ENCODE results near the gene MYO5B. TPM values are rescaled to one million over a fixed set of nuclear protein-coding genes. Genes with fewer than 3 reads are reported as not detected.

Gene MYO5B
- total RNA-seq, 4 donors from 2014 or later: 53.1 to 74.8 (median 55.2) TPM

DNA sequence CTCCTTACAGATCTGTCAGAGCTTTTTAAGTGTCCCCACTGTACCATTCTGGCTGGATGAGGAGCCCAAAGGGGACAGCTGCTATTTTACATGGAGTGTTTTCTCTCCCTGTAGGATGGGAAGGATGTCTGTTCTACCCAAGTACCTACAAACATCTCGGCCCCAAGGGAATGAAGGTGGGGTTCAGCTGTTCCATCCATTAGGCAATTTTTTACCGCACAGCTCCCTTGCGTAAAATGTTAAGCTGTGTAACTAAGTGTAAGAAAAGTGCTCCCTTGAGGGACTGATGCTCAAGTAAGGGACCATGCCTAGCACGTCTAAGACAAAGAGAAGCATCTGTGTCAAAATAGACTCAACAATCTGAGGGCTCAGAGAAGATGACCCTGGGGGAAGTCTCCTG, 180.3 kb downstream of the MYO5B start:
- no peak for TF ChIP-seq POLR2A (IDR thresholded peaks at IDR 0.05)
- TF ChIP-seq, protein P1, sequence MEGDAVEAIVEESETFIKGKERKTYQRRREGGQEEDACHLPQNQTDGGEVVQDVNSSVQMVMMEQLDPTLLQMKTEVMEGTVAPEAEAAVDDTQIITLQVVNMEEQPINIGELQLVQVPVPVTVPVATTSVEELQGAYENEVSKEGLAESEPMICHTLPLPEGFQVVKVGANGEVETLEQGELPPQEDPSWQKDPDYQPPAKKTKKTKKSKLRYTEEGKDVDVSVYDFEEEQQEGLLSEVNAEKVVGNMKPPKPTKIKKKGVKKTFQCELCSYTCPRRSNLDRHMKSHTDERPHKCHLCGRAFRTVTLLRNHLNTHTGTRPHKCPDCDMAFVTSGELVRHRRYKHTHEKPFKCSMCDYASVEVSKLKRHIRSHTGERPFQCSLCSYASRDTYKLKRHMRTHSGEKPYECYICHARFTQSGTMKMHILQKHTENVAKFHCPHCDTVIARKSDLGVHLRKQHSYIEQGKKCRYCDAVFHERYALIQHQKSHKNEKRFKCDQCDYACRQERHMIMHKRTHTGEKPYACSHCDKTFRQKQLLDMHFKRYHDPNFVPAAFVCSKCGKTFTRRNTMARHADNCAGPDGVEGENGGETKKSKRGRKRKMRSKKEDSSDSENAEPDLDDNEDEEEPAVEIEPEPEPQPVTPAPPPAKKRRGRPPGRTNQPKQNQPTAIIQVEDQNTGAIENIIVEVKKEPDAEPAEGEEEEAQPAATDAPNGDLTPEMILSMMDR (IDR thresholded peaks at IDR 0.05): no peak
- no peak overlapping the region for H3K4me3 ChIP-seq (ENCODE audit: low read depth, poor library complexity, severe bottlenecking)
- no peak for DNase-seq (ENCODE audit: low spot score in 2 of 2)
- intact Hi-C loops (cut with DNase I; ENCODE audit: low total_unique reads): no loop called here
- 85 to 86% methylated on average over 4 of the region's 4 CpGs for WGBS, 2 donors

DNA sequence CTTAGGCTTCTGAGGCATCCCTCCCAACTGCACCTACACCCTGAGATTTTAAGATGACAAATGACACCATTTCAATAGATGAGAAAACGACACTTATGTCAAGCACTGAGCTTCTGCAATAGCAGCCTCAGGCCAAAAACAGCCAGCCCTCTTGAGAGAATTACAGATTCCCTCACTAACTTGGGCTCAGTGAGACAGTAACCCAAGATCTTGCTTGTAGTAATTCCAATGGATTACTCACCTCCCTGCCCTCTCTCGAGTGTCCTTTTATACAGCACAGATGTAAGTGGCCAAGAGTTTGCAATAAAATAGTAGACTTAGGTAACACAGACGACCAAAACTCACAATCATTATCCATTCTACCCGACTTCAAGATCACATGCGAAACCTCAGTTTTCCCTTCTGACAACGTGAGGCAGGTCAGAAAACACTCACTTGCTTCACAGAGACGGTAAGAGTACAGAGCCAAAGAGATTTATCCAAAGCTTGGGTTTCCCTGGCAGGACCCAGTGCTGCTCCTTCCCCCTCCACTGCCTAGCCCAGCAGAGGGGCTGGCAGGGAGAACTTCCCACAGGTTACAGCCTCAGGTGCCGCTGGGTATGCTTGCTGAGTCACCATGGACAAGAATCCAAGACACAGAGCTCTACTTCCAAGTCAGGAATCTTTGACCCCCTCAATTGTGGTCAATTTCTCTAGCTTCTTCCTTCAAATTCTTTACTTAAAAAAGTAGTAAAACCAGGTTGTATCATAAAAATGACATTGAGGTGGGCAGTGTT, 181.4 kb downstream of the MYO5B start:
- no peak for DNase-seq (ENCODE audit: low spot score in 2 of 2)
- H3K4me3 ChIP-seq (ENCODE audit: low read depth, poor library complexity, severe bottlenecking): no peak overlapping the region
- no peak for TF ChIP-seq POLR2A (IDR thresholded peaks at IDR 0.05)
- TF ChIP-seq, protein P1 (IDR thresholded peaks at IDR 0.05): no peak
- WGBS, 2 donors: 65 to 70% methylated on average over 8 of the region's 8 CpGs
- intact Hi-C loops (cut with DNase I; ENCODE audit: low total_unique reads): no loop called here

DNA sequence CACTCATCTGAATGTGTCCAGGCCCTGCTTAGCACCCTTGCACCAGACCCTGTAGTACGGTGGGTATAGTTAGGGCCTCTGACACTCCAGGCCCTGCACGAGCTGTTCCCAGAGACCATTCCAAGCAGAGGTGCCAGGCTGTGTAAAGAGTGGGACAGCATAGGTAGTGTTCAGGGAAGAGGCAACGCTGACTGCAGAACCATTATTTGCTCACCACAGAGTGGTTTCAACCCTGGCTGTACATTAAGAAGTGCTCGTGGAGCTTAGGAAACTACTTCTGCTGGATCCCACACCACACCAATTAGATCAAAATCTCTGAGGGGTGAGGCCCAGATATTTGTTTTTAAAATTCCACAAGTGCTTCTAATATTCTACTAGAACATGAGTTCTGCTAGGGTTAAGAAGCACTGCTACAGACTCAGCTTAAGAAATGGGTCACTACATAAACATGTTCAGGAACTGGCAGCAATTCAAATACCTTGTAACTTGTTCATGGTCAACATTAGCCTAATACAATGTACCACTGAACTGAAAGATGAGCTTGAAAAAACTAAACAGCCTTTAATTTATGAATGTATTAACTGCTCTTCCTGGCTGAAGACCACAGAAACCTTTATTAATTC, 183.0 kb downstream of the MYO5B start:
- no peak for DNase-seq (ENCODE audit: low spot score in 2 of 2)
- WGBS, 2 donors: 79% methylated on average over 4 of the region's 4 CpGs

DNA sequence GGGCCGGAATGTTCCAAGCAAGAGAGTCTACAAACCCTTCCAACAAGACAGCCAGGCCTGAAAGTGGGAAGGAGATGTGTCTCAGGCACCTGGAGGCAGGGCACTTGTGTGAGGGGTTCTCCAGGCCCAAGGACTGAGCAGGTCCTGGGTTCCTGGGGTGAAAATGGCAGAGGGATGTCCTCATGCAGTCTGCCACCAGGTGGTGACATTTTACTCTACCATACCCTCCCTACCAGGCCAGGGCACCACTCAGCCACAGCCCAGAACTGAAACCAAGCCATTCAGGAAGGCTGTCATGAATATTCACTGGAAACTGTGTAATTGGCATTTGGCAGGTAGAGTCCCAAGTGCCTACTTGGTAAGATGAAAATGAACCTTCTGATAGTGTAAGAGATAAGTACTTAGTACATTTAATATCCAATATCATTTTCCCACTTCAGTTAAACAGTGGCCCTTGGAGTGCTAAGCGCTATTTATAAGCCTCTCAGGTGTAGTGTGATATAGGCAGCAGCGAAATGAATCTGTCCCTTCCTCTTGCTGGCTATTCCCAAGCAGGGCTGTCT, 185.1 kb downstream of the MYO5B start:
- 85 to 88% methylated on average over 3 of the region's 3 CpGs for WGBS, 2 donors
- intact Hi-C loops (cut with DNase I; ENCODE audit: low total_unique reads): no loop called here
- no peak for TF ChIP-seq POLR2A (IDR thresholded peaks at IDR 0.05)
- TF ChIP-seq, protein P1 (IDR thresholded peaks at IDR 0.05): no peak
- no peak overlapping the region for H3K4me3 ChIP-seq (ENCODE audit: low read depth, poor library complexity, severe bottlenecking)
- DNase-seq (ENCODE audit: low spot score in 2 of 2): no peak

More for the DNA sequence above, 183.0 kb downstream of the MYO5B start:
- intact Hi-C loops (cut with DNase I; ENCODE audit: low total_unique reads): no loop called here
- TF ChIP-seq, protein P1 (IDR thresholded peaks at IDR 0.05): no peak
- no peak for TF ChIP-seq POLR2A (IDR thresholded peaks at IDR 0.05)
- H3K4me3 ChIP-seq (ENCODE audit: low read depth, poor library complexity, severe bottlenecking): no peak overlapping the region

DNA sequence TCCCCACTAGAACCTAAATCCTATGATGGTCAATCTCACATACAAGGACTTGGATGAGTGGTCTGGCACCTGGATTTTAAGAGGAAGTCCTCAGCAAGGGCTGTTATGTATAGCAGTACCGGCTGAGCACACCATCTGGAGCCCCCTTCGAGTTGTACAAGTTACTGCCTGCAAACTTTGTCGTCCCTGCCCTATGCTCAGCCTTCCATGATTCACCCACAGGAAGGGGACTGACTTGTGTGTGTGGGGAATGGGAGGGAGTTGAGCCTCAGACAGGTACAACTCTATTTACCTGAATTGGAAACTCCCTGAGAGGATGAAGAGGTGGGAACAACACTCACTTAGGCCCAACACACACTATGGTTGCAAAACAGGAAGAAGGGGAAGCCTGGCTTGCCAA, 186.6 kb downstream of the MYO5B start:
- TF ChIP-seq, protein P1 (IDR thresholded peaks at IDR 0.05): no peak
- no peak for TF ChIP-seq POLR2A (IDR thresholded peaks at IDR 0.05)
- DNase-seq (ENCODE audit: low spot score in 2 of 2): no peak

More for the DNA sequence above, 186.6 kb downstream of the MYO5B start:
- intact Hi-C loops (cut with DNase I; ENCODE audit: low total_unique reads): no loop called here
- H3K4me3 ChIP-seq (ENCODE audit: low read depth, poor library complexity, severe bottlenecking): no peak overlapping the region
- 53 to 58% methylated on average over 3 of the region's 3 CpGs for WGBS, 2 donors

All from lower leg skin (tissue), 4 donors.